PFSK-1 (cell line): Measurements from ENCODE around the gene STX17.

Experiments used
- FOXP2 ChIP-seq: optimal IDR thresholded peaks from 2 replicates; pipeline ENCODE3; 2011; ENCODE audit warnings: borderline replicate concordance, control low read depth, inconsistent platforms; ENCODE audit not compliant: insufficient read depth; ENCODE audit errors: extremely low read length, extremely low read depth
- POLR2AphosphoS5 ChIP-seq: IDR thresholded peaks from 2 replicates; pipeline ENCODE4 v1.6.1; 2012; ENCODE audit warnings: low read depth, mild to moderate bottlenecking, control low read depth, low read length, moderate library complexity
- REST ChIP-seq, 2 experiments: IDR thresholded peaks; 2 replicates each; pipeline versions ENCODE4 v1.6.1 to v1.8.0; 2011 to 2012; ENCODE audit warnings: low read depth in 2 of 2, low read length in 2 of 2, control low read depth in 1 of 2, inconsistent platforms in 1 of 2, mild to moderate bottlenecking in 1 of 2, moderate library complexity in 1 of 2; ENCODE audit not compliant: insufficient read depth in 1 of 2
- SIN3A ChIP-seq: IDR thresholded peaks from 2 replicates; pipeline ENCODE4 v1.6.1; 2012; ENCODE audit warnings: mild to moderate bottlenecking, low read length, moderate library complexity, borderline replicate concordance; ENCODE audit not compliant: insufficient read depth
- TAF1 ChIP-seq: IDR thresholded peaks from 2 replicates; pipeline ENCODE4 v1.6.1; 2012; ENCODE audit warnings: low read length, control low read depth, borderline replicate concordance; ENCODE audit not compliant: insufficient read depth

The STX17 gene

GRCh38 chr9:99967457-99967856 is 61.0 kb downstream of the STX17 start:
- TF ChIP-seq FOXP2, result no peak
- no peak for TF ChIP-seq TAF1
- TF ChIP-seq SIN3A, result no peak
- TF ChIP-seq REST (IDR thresholded peaks at IDR 0.05; ENCODE audit: insufficient read depth in 1 of 2, low read depth in 2 of 2, low read length in 2 of 2), result no peak
- no peak for TF ChIP-seq POLR2AphosphoS5

- TF ChIP-seq SIN3A (no peak), POLR2AphosphoS5 (no peak), FOXP2 (no peak), REST (IDR thresholded peaks at IDR 0.05; ENCODE audit: insufficient read depth in 1 of 2, low read depth in 2 of 2, low read length in 2 of 2) (no peak)
Observed at GRCh38 chr9:99970481-99970880, 64.0 kb downstream of the STX17 start.

GRCh38 chr9:99971410-99971809 is 65.0 kb downstream of the STX17 start:
- TF ChIP-seq FOXP2 (no peak), POLR2AphosphoS5 (no peak), TAF1 (no peak), SIN3A (no peak), REST (IDR thresholded peaks at IDR 0.05; ENCODE audit: insufficient read depth in 1 of 2, low read depth in 2 of 2, low read length in 2 of 2) (no peak)

- TF ChIP-seq FOXP2 (no peak), POLR2AphosphoS5 (no peak), REST (IDR thresholded peaks at IDR 0.05; ENCODE audit: insufficient read depth in 1 of 2, low read depth in 2 of 2, low read length in 2 of 2) (no peak), TAF1 (no peak), SIN3A (no peak)
Observed at GRCh38 chr9:99973455-99973854, 67.0 kb downstream of the STX17 start.

- TF ChIP-seq SIN3A, result no peak
- no peak for TF ChIP-seq TAF1
- no peak for TF ChIP-seq REST (IDR thresholded peaks at IDR 0.05; ENCODE audit: insufficient read depth in 1 of 2, low read depth in 2 of 2, low read length in 2 of 2)
- TF ChIP-seq FOXP2, result no peak
- TF ChIP-seq POLR2AphosphoS5, result no peak
Observed at GRCh38 chr9:99977033-99977792, 70.8 kb downstream of the STX17 start.
